ENCODE data around the gene UMODL1. TPM values are rescaled to one million over a fixed set of nuclear protein-coding genes. Genes with fewer than 3 reads are reported as not detected.
A peak's percentile ranks its signal among the peaks of the same experiment; 100 is the strongest.

UMODL1 gene
- total and polyA plus RNA-seq, 8 donors, result 0.02 to 0.06 TPM; not detected in 6

GRCh38 chr21:42190486-42190863, 119.4 kb downstream of the UMODL1 start:
- H3K4me3 ChIP-seq, result no peak overlapping the region
- no peaks in the 10 kb centered on the region for H3K9me3 ChIP-seq
- no peaks in the 10 kb centered on the region for H3K27me3 ChIP-seq
- H3K27ac ChIP-seq, result no peak overlapping the region
- no peaks in the 10 kb centered on the region for H3K36me3 ChIP-seq
- TF ChIP-seq CTCF (IDR thresholded peaks at IDR 0.05), result no peak
- 89 to 97% methylated on average over 8 of the region's 8 CpGs for WGBS, 2 donors
- no peak for FAIRE-seq
- intact Hi-C loops (cut with DNase I), result no loop called here
- ATAC-seq, result no peak
- no peaks in the 10 kb centered on the region for H3K4me1 ChIP-seq
- DNase-seq, result no peak

GRCh38 chr21:42191064-42191463, 119.9 kb downstream of the UMODL1 start:
- H3K36me3 ChIP-seq, result no peaks in the 10 kb centered on the region
- no peak overlapping the region for H3K27ac ChIP-seq
- DNase-seq, result no peak
- no peak for TF ChIP-seq CTCF (IDR thresholded peaks at IDR 0.05)
- H3K4me3 ChIP-seq, result no peak overlapping the region
- FAIRE-seq, result no peak
- H3K27me3 ChIP-seq, result no peaks in the 10 kb centered on the region
- 85 to 91% methylated on average over 5 of the region's 5 CpGs for WGBS, 2 donors
- H3K4me1 ChIP-seq, result no peaks in the 10 kb centered on the region
- H3K9me3 ChIP-seq, result no peaks in the 10 kb centered on the region
- ATAC-seq, result no peak
- intact Hi-C loops (cut with DNase I), result no loop called here

DNA sequence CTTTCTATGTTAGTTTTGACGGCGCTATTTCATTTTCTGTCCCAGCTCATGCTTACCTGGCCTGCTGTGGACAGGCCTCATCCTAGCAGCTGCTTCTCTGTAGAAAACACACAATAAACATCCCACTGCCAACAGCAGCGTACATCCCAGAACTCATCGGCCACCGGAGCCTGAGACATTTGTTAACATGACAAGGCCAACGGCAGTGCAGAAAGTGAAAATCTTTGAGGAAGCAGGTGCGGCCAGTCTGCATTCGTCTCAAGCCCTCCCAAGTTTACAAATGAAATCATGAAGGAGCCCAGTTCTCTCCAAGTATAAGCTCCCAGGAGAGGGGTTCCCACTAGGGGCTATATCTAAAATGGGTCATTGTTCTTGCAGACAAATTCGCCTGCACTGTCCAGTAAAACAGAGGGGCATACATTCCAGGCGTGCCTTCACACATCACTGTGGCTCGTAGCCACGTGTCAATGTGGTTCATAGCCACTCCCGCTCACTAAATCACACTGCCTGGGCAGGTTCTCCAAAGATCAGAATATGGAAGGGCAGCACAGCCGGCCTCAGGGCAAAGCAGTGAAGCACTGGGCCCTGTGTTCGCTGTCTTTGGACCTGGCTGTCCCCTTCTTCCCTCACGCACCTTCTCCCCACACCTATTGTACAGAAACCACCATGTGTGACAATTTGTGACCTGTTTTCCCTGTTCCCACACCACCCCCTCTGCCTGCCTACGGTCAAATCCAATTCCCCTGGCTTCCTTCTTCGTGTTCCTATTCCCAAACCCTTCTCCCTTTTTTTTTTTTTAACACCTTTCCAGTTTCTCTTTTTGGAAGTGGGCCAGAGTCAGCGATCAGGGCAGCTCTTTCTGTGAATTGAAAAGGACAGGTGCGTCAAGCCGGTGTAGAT, 120.8 kb downstream of the UMODL1 start:
- H3K9me3 ChIP-seq, result no peaks in the 10 kb centered on the region
- H3K27ac ChIP-seq, result no peak overlapping the region
- ATAC-seq, result peak in 1 of 4 donors; percentile 58
- H3K4me1 ChIP-seq, result no peaks in the 10 kb centered on the region
- no peak for TF ChIP-seq CTCF (IDR thresholded peaks at IDR 0.05)
- WGBS, 2 donors, result 60 to 61% methylated on average over 21 of the region's 21 CpGs
- FAIRE-seq, result no peak
- H3K36me3 ChIP-seq, result no peaks in the 10 kb centered on the region
- DNase-seq, result no peak
- no peaks in the 10 kb centered on the region for H3K27me3 ChIP-seq
- no peak overlapping the region for H3K4me3 ChIP-seq
- intact Hi-C loops (cut with DNase I), result no loop called here

Other genes starting within 250 kb of the UMODL1 start
- 1 to 10 TPM; 1.6 to 3.9 (median 2.9) TPM for gene PRDM15, start 192.0 kb upstream of the UMODL1 start, total RNA-seq
- 1 to 10 TPM; 3.7 to 3.9 TPM for gene PRDM15, start 192.0 kb upstream of the UMODL1 start, polyA plus RNA-seq
- 10 to 100 TPM in 5 of 6 donors, 1 to 10 TPM in 1; 8.0 to 16.8 (median 12.4) TPM for gene C2CD2, start 117.3 kb upstream of the UMODL1 start, total RNA-seq
- gene C2CD2, start 117.3 kb upstream of the UMODL1 start, polyA plus RNA-seq, result 1 to 10 TPM; 7.9 to 8.6 TPM
- 1 to 10 TPM; 4.8 to 9.5 (median 8.0) TPM for gene ZBTB21, start 61.0 kb upstream of the UMODL1 start, total RNA-seq
- 1 to 10 TPM; 2.9 to 3.2 TPM for gene ZBTB21, start 61.0 kb upstream of the UMODL1 start, polyA plus RNA-seq
- 10 to 100 TPM in 1 of 6 donors, 1 to 10 TPM in 5; 1.6 to 10.3 (median 4.0) TPM for gene ABCG1, start 147.8 kb downstream of the UMODL1 start, total RNA-seq
- 1 to 10 TPM; 3.4 to 7.8 TPM for gene ABCG1, start 147.8 kb downstream of the UMODL1 start, polyA plus RNA-seq
- gene TFF3, start 244.1 kb downstream of the UMODL1 start, total RNA-seq, result 10 to 100 TPM in 4 of 6 donors, 1 to 10 TPM in 2; 5.9 to 19.9 (median 10.6) TPM
- gene TFF3, start 244.1 kb downstream of the UMODL1 start, polyA plus RNA-seq, result 10 to 100 TPM; 16.5 to 51.9 TPM

All from pancreas (tissue), 10 donors.